ENCODE data around the gene ALCAM. TPM values are rescaled to one million over a fixed set of nuclear protein-coding genes. Genes with fewer than 3 reads are reported as not detected.

Gene ALCAM
- total RNA-seq, 1 experiment from 2014 or later: 98.4 TPM

DNA sequence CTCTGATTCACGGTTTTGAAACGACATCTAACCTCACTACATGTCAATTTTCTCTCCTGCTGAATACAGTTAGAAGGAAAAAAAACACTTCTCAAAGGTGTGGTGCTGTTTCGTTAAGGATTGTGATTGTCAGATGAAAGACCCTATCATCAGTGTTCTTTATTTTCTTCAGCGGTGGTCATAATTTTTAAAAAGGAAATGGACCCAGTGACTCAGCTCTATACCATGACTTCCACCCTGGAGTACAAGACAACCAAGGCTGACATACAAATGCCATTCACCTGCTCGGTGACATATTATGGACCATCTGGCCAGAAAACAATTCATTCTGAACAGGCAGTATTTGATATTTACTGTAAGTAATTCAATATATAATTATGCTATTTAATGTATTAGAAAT is 167.8 kb downstream of the ALCAM start:
- POLR2A ChIA-PET: interaction anchor here (0.6 kb wide), 1 partner anchor 1490 kb away, joined by 4 read pairs; no protein-coding TSS in a partner anchor
- CTCF ChIA-PET: no interaction called here
- intact Hi-C loops (cut with micrococcal nuclease): loop anchor here (10.0 kb wide), 1 partner anchor 1070 kb away; no protein-coding TSS in a partner anchor
- Mint-ChIP-seq H3K4me1 (ENCODE audit: insufficient read depth, unreplicated experiment) (peaks cover 8% of the 10 kb centered on the region), H3K4me3 (ENCODE audit: unreplicated experiment) (no peak overlapping the region), H3K27me3 (ENCODE audit: insufficient read depth, unreplicated experiment) (no peaks in the 10 kb centered on the region), H3K36me3 (ENCODE audit: insufficient read depth, unreplicated experiment) (peaks cover 28% of the 10 kb centered on the region), H3K9me3 (ENCODE audit: unreplicated experiment) (no peaks in the 10 kb centered on the region), H3K27ac (ENCODE audit: low read depth, unreplicated experiment) (no peak overlapping the region)
- no peak for DNase-seq (ENCODE audit: unreplicated experiment)
- BruUV-seq (replicated peaks): no TSS peak
- TF ChIP-seq, protein P1, sequence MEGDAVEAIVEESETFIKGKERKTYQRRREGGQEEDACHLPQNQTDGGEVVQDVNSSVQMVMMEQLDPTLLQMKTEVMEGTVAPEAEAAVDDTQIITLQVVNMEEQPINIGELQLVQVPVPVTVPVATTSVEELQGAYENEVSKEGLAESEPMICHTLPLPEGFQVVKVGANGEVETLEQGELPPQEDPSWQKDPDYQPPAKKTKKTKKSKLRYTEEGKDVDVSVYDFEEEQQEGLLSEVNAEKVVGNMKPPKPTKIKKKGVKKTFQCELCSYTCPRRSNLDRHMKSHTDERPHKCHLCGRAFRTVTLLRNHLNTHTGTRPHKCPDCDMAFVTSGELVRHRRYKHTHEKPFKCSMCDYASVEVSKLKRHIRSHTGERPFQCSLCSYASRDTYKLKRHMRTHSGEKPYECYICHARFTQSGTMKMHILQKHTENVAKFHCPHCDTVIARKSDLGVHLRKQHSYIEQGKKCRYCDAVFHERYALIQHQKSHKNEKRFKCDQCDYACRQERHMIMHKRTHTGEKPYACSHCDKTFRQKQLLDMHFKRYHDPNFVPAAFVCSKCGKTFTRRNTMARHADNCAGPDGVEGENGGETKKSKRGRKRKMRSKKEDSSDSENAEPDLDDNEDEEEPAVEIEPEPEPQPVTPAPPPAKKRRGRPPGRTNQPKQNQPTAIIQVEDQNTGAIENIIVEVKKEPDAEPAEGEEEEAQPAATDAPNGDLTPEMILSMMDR (IDR thresholded peaks at IDR 0.05; ENCODE audit: unreplicated experiment): no peak

DNA sequence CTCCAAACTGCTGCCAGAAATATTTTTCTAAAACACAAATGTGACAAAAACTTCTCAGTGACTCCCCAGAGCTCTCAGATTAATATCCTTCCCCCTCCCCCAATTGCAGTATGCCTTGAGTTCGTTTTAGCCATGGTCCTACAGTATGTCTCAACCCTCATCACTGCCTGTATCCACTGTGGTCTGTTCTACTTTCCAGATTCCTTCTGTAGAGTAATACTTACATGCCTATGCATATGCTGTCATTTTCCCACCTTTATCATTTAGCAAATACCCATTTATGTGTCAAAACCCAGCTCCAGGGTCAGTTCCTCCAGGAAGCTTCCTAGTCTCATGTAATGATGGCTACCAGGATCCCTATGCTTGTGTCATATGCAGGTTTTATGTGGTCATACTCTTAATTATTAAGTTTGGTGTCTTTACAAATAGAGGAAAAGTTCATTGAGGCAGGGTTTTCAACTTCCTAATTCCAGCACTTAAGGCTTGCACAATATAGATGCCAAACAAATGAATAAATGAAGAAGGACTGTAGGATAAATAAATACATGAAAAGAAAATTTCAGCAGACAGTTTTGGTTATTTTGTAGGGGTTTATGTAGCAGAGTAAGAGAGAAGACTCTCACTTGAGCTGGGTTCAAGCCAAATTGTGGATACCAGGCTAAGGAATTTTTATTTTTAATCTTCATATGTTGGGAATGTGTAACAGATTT is 170.8 kb downstream of the ALCAM start:
- intact Hi-C loops (cut with micrococcal nuclease): loop anchor here (10.0 kb wide), 1 partner anchor 1067 kb away; no protein-coding TSS in a partner anchor
- H3K4me1 Mint-ChIP-seq (ENCODE audit: insufficient read depth, unreplicated experiment): peaks cover 8% of the 10 kb centered on the region
- CTCF ChIA-PET: no interaction called here

DNA sequence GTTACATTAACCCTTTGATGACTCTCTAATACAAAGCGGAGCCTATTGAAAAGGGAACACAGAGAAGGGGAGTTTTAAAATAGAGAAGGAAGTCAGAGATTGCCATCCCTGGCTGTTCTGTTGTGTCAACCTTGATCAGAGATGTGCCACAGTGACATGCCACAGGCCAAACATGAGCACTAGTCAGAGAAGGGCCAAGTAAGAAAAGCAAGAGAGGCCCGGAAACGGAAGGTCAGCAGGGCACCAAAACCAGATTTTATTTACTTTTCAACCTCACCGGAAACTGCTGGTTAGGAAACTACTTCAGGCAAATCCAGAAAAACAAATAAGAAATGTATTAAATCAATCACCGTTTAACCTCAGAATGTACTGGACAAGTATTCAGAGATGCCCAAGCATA is 171.8 kb downstream of the ALCAM start:
- intact Hi-C loops (cut with micrococcal nuclease): loop anchor here (10.0 kb wide), 1 partner anchor 1066 kb away; no protein-coding TSS in a partner anchor
- BruUV-seq (replicated peaks): no TSS peak
- Mint-ChIP-seq H3K9me3 (ENCODE audit: unreplicated experiment) (no peaks in the 10 kb centered on the region), H3K4me3 (ENCODE audit: unreplicated experiment) (no peak overlapping the region), H3K27me3 (ENCODE audit: insufficient read depth, unreplicated experiment) (no peaks in the 10 kb centered on the region), H3K36me3 (ENCODE audit: insufficient read depth, unreplicated experiment) (peaks cover 58% of the 10 kb centered on the region), H3K27ac (ENCODE audit: low read depth, unreplicated experiment) (peak overlapping the region; percentile 11), H3K4me1 (ENCODE audit: insufficient read depth, unreplicated experiment) (peaks cover 8% of the 10 kb centered on the region)
- CTCF ChIA-PET: no interaction called here
- POLR2A ChIA-PET: no interaction called here
- TF ChIP-seq, protein P1 (IDR thresholded peaks at IDR 0.05; ENCODE audit: unreplicated experiment): no peak
- DNase-seq (ENCODE audit: unreplicated experiment): no peak

More for the DNA sequence above, 170.8 kb downstream of the ALCAM start:
- BruUV-seq (replicated peaks): no TSS peak
- DNase-seq (ENCODE audit: unreplicated experiment): no peak
- Mint-ChIP-seq H3K27ac (ENCODE audit: low read depth, unreplicated experiment) (peak overlapping the region; percentile 11), H3K27me3 (ENCODE audit: insufficient read depth, unreplicated experiment) (no peaks in the 10 kb centered on the region), H3K4me3 (ENCODE audit: unreplicated experiment) (no peak overlapping the region), H3K9me3 (ENCODE audit: unreplicated experiment) (no peaks in the 10 kb centered on the region), H3K36me3 (ENCODE audit: insufficient read depth, unreplicated experiment) (peaks cover 55% of the 10 kb centered on the region)
- TF ChIP-seq, protein P1 (IDR thresholded peaks at IDR 0.05; ENCODE audit: unreplicated experiment): no peak
- POLR2A ChIA-PET: interaction anchor here (0.9 kb wide), 1 partner anchor 9 kb away, joined by 3 read pairs; no protein-coding TSS in a partner anchor

DNA sequence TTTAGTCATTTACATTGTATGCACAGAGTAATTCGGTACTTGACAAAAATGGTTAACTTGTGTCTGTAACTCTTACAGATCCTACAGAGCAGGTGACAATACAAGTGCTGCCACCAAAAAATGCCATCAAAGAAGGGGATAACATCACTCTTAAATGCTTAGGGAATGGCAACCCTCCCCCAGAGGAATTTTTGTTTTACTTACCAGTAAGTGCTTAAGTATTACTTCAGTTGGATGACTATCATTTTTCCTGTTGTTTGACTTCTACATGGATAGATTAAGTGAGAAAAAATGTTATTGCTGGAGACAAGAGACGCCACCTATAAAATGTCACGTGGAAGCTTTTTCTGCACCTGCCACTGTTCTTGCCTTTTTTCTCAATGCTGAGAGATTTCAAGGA is 173.2 kb downstream of the ALCAM start:
- H3K9me3 Mint-ChIP-seq (ENCODE audit: unreplicated experiment): no peaks in the 10 kb centered on the region
- DNase-seq (ENCODE audit: unreplicated experiment): no peak
- H3K27ac Mint-ChIP-seq (ENCODE audit: low read depth, unreplicated experiment): no peak overlapping the region
- no TSS peak for BruUV-seq (replicated peaks)
- CTCF ChIA-PET: no interaction called here
- POLR2A ChIA-PET: no interaction called here
- peaks cover 65% of the 10 kb centered on the region for H3K36me3 Mint-ChIP-seq (ENCODE audit: insufficient read depth, unreplicated experiment)
- TF ChIP-seq, protein P1 (IDR thresholded peaks at IDR 0.05; ENCODE audit: unreplicated experiment): no peak
- H3K4me1 Mint-ChIP-seq (ENCODE audit: insufficient read depth, unreplicated experiment): peaks cover 8% of the 10 kb centered on the region
- intact Hi-C loops (cut with micrococcal nuclease): loop anchor here (10.0 kb wide), 1 partner anchor 1065 kb away; no protein-coding TSS in a partner anchor
- H3K27me3 Mint-ChIP-seq (ENCODE audit: insufficient read depth, unreplicated experiment): no peaks in the 10 kb centered on the region
- no peak overlapping the region for H3K4me3 Mint-ChIP-seq (ENCODE audit: unreplicated experiment)

Measured in MCF 10A (cell line).